GM18907 (cell line): Measurements from ENCODE around the gene DISP1.
"Not testable (repeated sequence)": the region's sequence is repeated elsewhere in the genome, so short reads cannot be mapped to it uniquely, and the experiment has no call there.

Source experiments
- ATAC-seq: cut with Tn5 transposase; IDR thresholded peaks from one replicate; pipeline ENCODE4 v1.9.1; 2021; ENCODE audit warnings: mild to moderate bottlenecking, moderate library complexity; ENCODE audit not compliant: unreplicated experiment

The DISP1 gene

DNA sequence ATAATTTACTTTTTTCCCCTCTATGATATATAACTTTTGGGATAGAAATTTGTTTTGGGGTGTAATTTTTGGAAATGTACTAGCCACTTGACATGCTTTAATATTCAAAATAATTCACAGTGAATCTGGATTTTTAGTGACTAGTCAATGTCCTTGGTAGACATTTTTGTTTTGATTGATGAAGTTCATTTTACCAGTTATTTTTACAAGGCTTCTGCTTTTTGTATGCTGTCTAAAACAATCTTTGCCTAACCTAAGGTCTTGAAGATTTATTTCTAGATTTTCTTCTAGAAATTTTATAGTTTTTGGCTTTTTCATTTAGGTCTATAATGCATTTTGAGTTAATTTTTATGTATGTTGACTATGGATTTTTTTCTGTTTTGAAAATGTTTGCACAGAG lies 30.9 kb downstream of the DISP1 start:
- no peak for ATAC-seq

- ATAC-seq = not testable (repeated sequence)
These were observed 35.7 kb downstream of the DISP1 start for GRCh38 chr1:222850550-222850949.

DNA sequence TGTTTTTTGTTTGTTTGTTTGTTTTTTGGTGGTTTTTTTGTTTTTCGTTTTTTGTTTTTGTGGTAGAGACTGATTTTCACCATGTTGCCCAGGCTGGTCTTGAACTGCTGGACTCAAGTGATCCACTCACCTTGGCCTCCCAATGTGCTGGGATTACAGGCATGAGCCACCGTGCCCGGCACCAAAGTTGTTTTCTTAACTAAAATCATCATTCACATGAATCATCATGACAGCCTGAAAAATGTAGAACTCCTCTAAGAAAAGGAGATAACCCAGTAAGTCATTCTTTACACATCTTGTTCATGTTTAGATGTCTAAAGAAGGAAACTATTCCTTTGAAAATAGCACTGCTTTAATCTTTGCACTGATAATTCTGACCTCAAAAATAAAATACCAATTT lies 37.5 kb downstream of the DISP1 start:
- no peak for ATAC-seq

- ATAC-seq = no peak
These were observed 46.2 kb downstream of the DISP1 start for GRCh38 chr1:222861062-222861461.
